Measurements from ENCODE around the gene ARFRP1. TPM values are rescaled to one million over a fixed set of nuclear protein-coding genes. Genes with fewer than 3 reads are reported as not detected.
A peak's percentile ranks its signal among the peaks of the same experiment; 100 is the strongest.

Gene ARFRP1
- total RNA-seq, 4 donors from 2014 or later = 46.2 to 75.4 (median 56.2) TPM

GRCh38 chr20:63690898-63691710 lies 16.7 kb downstream of the ARFRP1 start:
- 71% methylated on average over 24 of the region's 24 CpGs; no CpG with 5 or more reads in 1 of the 2 donors for WGBS, 2 donors (ENCODE audit: low coverage in 1 of 2)
- intact Hi-C loops (cut with DNase I; ENCODE audit: low total_unique reads) = no loop called here
- H3K4me1 ChIP-seq = peaks cover 25 to 61% (median 54%) of the 10 kb centered on the region in 4 donors
- peak overlapping the region in 3 of 4 donors; percentile 11 to 24 (median 19) for H3K27ac ChIP-seq
- no peak overlapping the region for H3K4me3 ChIP-seq
- no peaks in the 10 kb centered on the region for H3K9me3 ChIP-seq
- in situ Hi-C loops (cut with MboI; ENCODE audit: low pct_ligation_motif_present in 1 of 4, low pct_unique_long_range_greater_than_20kb in 1 of 4, low sequenced_read_pairs in 3 of 4) = no loop called here
- TF ChIP-seq CTCF (IDR thresholded peaks at IDR 0.05) (no peak), POLR2A (IDR thresholded peaks at IDR 0.05) (peak; percentile 26), POLR2AphosphoS5 (IDR thresholded peaks at IDR 0.05) (peak in 1 of 3 donors; percentile 15), EP300 (IDR thresholded peaks at IDR 0.05; ENCODE audit: low read depth) (no peak)
- DNase-seq = no peak
- H3K36me3 ChIP-seq = no peaks in the 10 kb centered on the region
- H3K27me3 ChIP-seq = no peaks in the 10 kb centered on the region

- in situ Hi-C loops (cut with MboI; ENCODE audit: low pct_ligation_motif_present in 1 of 4, low pct_unique_long_range_greater_than_20kb in 1 of 4, low sequenced_read_pairs in 3 of 4) = no loop called here
- intact Hi-C loops (cut with DNase I; ENCODE audit: low total_unique reads) = no loop called here
- no peaks in the 10 kb centered on the region for H3K36me3 ChIP-seq
- WGBS, 2 donors (ENCODE audit: low coverage in 1 of 2) = 65% methylated on average over 31 of the region's 40 CpGs; no CpG with 5 or more reads in 1 of the 2 donors
- no peaks in the 10 kb centered on the region for H3K9me3 ChIP-seq
- DNase-seq = no peak
- no peaks in the 10 kb centered on the region for H3K27me3 ChIP-seq
- H3K4me1 ChIP-seq = peaks cover 24 to 61% (median 53%) of the 10 kb centered on the region in 4 donors
- TF ChIP-seq POLR2AphosphoS5 (IDR thresholded peaks at IDR 0.05) (no peak), POLR2A (IDR thresholded peaks at IDR 0.05) (no peak), CTCF (IDR thresholded peaks at IDR 0.05) (no peak), EP300 (IDR thresholded peaks at IDR 0.05; ENCODE audit: low read depth) (no peak)
- H3K27ac ChIP-seq = peak overlapping the region in 1 of 4 donors; percentile 19
- H3K4me3 ChIP-seq = no peak overlapping the region
Measured at GRCh38 chr20:63690003-63690897, 17.5 kb downstream of the ARFRP1 start.

- Histone ChIP-seq H3K27me3 (no peaks in the 10 kb centered on the region), H3K4me3 (no peak overlapping the region), H3K27ac (peak overlapping the region in 2 of 4 donors; percentile 78 to 80), H3K4me1 (peaks cover 24 to 61% (median 53%) of the 10 kb centered on the region in 4 donors), H3K36me3 (no peaks in the 10 kb centered on the region), H3K9me3 (no peaks in the 10 kb centered on the region)
- intact Hi-C loops (cut with DNase I; ENCODE audit: low total_unique reads) (no loop called here), in situ Hi-C loops (cut with MboI; ENCODE audit: low pct_ligation_motif_present in 1 of 4, low pct_unique_long_range_greater_than_20kb in 1 of 4, low sequenced_read_pairs in 3 of 4) (no loop called here)
- WGBS, 2 donors (ENCODE audit: low coverage in 1 of 2) = 77% methylated on average over 27 of the region's 44 CpGs; no CpG with 5 or more reads in 1 of the 2 donors
- no peak for DNase-seq
- no peak for TF ChIP-seq EP300 (IDR thresholded peaks at IDR 0.05; ENCODE audit: low read depth)
- TF ChIP-seq CTCF (IDR thresholded peaks at IDR 0.05) = no peak
- TF ChIP-seq POLR2A (IDR thresholded peaks at IDR 0.05) = no peak
- TF ChIP-seq POLR2AphosphoS5 (IDR thresholded peaks at IDR 0.05) = no peak
Measured at GRCh38 chr20:63689046-63690002, 18.5 kb downstream of the ARFRP1 start.

All from transverse colon (tissue), 4 donors.